H54 (cell line): ENCODE measurements around the gene PAK1IP1.

Source experiments
- DNase-seq: peaks from one replicate; pipeline ENCODE4 v3.0.0; 2011; ENCODE audit warnings: low spot score, mixed read lengths; ENCODE audit not compliant: insufficient read length
- FAIRE-seq: peaks from 3 replicates; lab custom pipeline; 2011; peaks lifted over from hg19 to GRCh38; lab: Jason Lieb, UNC
- POLR2A ChIP-seq: IDR thresholded peaks from 2 replicates; pipeline ENCODE4 v1.6.1; 2011; ENCODE audit warnings: low read depth, mild to moderate bottlenecking, low read length

Gene PAK1IP1

GRCh38 chr6:10682355-10682988, 12.3 kb upstream of the PAK1IP1 start:
- TF ChIP-seq POLR2A = no peak
- FAIRE-seq = no peak
- DNase-seq = no peak

GRCh38 chr6:10684618-10685017, 10.2 kb upstream of the PAK1IP1 start:
- FAIRE-seq (no peak), DNase-seq (no peak)
- no peak for TF ChIP-seq POLR2A

GRCh38 chr6:10685092-10685915, 9.5 kb upstream of the PAK1IP1 start:
- FAIRE-seq (no peak), DNase-seq (no peak)
- no peak for TF ChIP-seq POLR2A

GRCh38 chr6:10686901-10687300, 7.9 kb upstream of the PAK1IP1 start:
- no peak for FAIRE-seq
- TF ChIP-seq POLR2A = no peak
- DNase-seq = no peak

- TF ChIP-seq POLR2A = no peak
- FAIRE-seq = no peak
- DNase-seq = no peak
Measured at GRCh38 chr6:10687582-10687981, 7.2 kb upstream of the PAK1IP1 start.

- DNase-seq (no peak), FAIRE-seq (no peak)
- no peak for TF ChIP-seq POLR2A
Measured at GRCh38 chr6:10690651-10691445, 3.9 kb upstream of the PAK1IP1 start.

- FAIRE-seq = no peak
Measured at GRCh38 chr6:10692965-10693538, 1.7 kb upstream of the PAK1IP1 start.

GRCh38 chr6:10695086-10695657, 400 bp downstream of the PAK1IP1 start:
- no peak for TF ChIP-seq POLR2A
- FAIRE-seq (no peak), DNase-seq (no peak)

More at GRCh38 chr6:10692965-10693538, 1.7 kb upstream of the PAK1IP1 start:
- TF ChIP-seq POLR2A = no peak
- DNase-seq = no peak

GRCh38 chr6:10696655-10697054, 1.9 kb downstream of the PAK1IP1 start:
- DNase-seq = no peak
- no peak for TF ChIP-seq POLR2A
- FAIRE-seq = no peak

- no peak for TF ChIP-seq POLR2A
- FAIRE-seq (no peak), DNase-seq (no peak)
Measured at GRCh38 chr6:10713962-10714361, 19.2 kb downstream of the PAK1IP1 start.

- FAIRE-seq (no peak), DNase-seq (no peak)
- TF ChIP-seq POLR2A = no peak
Measured at GRCh38 chr6:10719296-10719963, 24.7 kb downstream of the PAK1IP1 start.

- TF ChIP-seq POLR2A = no peak
- FAIRE-seq = no peak
- no peak for DNase-seq
Measured at GRCh38 chr6:10719964-10720264, 25.1 kb downstream of the PAK1IP1 start.
